GM23248 (cell line): ENCODE data around the gene APBA3.

ENCODE experiments used
- EZH2 ChIP-seq: fragments of 200-600 bp; sonication (generic); IDR thresholded peaks from 2 replicates; pipeline ENCODE4 v1.6.1; 2018; ENCODE audit warnings: antibody characterized with exemption, mild to moderate bottlenecking; ENCODE audit not compliant: insufficient read depth, poor library complexity, severe bottlenecking
- EZH2phosphoT487 ChIP-seq: fragments of 200-600 bp; sonication (generic); IDR thresholded peaks from 2 replicates; pipeline ENCODE4 v1.6.1; 2018; ENCODE audit warnings: antibody characterized with exemption, moderate library complexity, mild to moderate bottlenecking, low read depth; ENCODE audit not compliant: insufficient read depth

GRCh38 chr19:3810708-3811355, 49.3 kb upstream of the APBA3 start:
- no peak for TF ChIP-seq EZH2
- no peak for TF ChIP-seq EZH2phosphoT487
